ENCODE data around the gene TMEM229B. TPM values are rescaled to one million over a fixed set of nuclear protein-coding genes. Genes with fewer than 3 reads are reported as not detected.

The TMEM229B gene
- polyA plus RNA-seq (ENCODE audit: insufficient read length in 4 of 4): 1 to 10 TPM in 3 of 4 donors, under 1 TPM in 1; 0.68 to 3.3 (median 2.5) TPM

DNA sequence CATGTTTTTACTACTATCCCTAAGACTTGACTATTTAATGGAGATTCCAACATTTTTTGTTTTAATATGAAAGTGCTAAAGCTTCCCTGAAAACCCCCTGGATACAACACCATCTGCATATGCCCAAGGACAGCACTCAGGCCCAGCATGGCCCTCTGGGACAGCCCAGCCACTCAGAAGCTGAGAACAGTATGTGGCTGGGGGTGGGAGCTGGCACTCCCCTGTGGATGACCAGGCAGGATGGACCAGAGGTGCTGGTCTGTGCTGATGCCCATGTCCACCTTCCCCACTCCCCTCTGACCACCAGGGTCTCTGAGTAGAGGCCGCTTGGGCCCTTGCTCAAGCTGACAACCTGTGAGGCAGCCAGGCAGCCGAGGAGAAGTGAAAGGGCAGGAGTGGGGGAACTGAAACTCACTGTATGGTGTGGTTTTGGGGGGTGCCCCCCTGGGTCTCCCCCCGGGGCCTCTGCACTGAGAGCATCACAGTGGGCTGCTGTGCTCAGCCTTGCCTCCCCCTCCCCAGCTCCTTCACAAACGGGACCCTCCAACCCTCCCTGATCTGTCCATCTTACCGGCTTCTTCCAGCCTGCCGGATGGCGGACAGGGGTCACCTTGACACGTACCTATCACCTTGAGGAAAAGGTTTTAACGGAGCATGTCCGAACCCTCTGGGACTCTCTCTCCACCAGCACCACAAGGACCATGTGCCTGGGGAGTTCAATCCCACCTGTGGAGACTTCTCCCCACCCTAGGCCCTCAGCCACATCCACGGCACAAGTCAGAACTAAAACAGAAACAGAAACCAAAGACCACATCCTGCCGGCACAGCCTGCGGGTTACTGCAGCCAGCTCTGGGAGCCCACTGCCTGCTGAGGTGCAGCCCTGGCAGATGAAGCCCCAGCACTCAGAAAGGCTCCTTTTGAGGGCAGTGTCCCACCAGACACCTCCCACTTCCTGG, at the start of gene TMEM229B:
TSS of gene TMEM229B (minus strand) at position 785 of the 957 bp plus-strand sequence. CDS start 14,798 bp downstream, outside the sequence.
- no peak for DNase-seq (ENCODE audit: low read depth in 4 of 4, low spot score in 3 of 4)

- DNase-seq (ENCODE audit: low read depth in 4 of 4, low spot score in 3 of 4): no peak
Measured at GRCh38 chr14:67537736-67538135, 49.2 kb upstream of the TMEM229B start.

GRCh38 chr14:67536087-67536486, 47.6 kb upstream of the TMEM229B start:
- no peak for DNase-seq (ENCODE audit: low read depth in 4 of 4, low spot score in 3 of 4)

DNA sequence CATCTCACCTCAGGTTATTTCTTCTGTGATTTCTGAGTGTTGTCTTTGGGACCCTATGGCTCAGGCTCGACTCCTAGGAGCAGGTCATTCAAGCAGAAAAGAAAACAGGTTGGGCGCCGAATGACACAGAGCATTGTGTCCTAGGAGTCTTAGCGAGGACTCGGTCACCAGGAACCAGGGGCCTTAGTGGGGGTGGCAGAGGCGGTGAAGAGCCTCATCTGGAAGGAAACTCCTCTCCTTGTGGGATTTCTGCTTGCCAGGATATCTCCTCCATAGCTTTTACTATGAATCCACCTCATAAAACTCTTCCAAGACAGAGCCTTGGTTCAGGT, 45.2 kb upstream of the TMEM229B start:
- peak in 1 of 4 donors; percentile 18 for DNase-seq (ENCODE audit: low read depth in 4 of 4, low spot score in 3 of 4)

DNA sequence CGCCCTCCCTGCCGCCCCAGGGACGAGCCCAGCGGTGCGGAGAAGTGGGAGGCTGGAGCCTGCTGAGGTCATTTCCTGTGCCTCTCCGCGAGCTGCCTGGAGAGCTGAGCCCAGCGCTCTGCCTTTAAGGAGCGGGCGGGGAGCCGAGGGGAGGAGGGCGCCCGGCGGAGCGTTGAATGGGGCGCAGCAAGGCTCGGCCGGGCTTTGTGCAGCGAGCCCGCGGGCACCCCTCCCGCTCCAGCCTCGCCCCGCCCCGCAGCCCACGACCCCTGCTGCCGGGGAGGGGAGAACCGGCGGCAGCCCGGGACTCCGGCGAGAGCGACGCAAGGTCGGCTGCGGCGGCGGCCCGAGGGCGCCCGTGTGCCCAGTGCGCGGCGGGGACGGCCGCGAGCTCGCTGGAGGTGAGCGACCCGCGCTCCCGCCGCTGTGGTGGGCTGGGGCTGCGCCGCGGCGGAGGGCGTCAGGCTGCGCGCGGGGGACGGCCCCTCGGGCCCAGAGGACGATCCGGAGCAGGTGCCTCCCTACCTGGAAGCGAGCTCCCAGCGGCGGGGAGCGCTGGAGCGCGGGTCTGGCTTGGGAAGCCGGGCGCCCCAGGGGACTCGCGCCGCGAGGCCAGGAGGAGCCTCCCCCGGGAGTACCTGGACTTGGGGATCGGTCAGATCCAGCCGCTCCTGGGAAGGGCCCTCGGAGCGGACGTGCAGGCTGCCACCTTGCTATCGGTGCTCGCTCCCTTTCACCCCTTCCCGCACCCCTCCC, 44.7 kb upstream of the TMEM229B start, which contains the start of gene PLEKHH1:
TSS of gene PLEKHH1 (plus strand) at position 293 of the 756 bp plus-strand sequence. CDS start 8,578 bp downstream, outside the sequence.
- peak in 2 of 4 donors; percentile 48 to 62 for DNase-seq (ENCODE audit: low read depth in 4 of 4, low spot score in 3 of 4)

GRCh38 chr14:67532606-67532997, 44.1 kb upstream of the TMEM229B start:
- DNase-seq (ENCODE audit: low read depth in 4 of 4, low spot score in 3 of 4): no peak

DNA sequence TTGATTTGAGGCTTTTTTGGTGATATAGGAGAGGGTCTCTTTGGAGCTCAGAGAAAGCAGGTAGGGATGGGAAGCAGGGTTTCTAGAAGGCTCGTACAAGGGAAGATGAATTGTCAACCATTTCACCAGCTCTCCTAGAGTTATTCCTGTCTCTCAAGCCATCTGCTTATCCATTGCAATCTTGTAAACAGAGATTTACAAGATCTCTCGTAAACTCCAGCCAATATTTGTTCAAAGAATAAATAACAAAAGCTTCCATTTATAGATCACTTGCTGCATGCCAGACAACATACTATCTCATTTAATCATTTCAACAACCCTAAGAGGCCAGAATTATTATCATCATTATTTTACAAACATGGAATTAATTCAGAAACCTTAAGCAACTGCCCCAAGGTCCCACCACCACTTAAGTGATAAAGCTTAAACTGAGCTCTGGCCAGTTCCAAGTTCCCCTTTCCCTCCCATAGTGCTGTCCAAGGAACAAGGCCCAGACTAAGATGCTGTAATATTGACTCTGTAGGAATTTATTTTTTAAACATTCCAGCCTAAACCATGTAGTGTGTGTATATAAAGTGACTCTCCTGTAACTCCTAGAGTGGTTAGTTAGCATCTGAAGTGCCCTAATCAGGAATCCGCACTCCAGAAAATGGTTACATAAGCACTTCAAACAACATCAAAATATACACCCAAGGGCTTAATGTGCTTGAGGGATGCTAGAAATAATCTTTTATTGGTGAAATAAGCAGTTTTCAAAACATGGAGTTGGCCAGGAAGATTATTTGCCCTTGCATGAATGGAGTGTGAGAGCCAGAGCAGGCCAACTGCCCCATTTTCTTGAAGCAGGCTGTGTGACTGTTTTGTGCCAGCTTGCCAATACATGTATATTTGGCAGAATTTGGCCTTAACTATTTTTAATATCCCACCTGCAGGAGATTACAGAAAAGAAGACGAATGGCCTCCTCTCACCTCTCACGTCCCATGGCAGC, 41.7 kb upstream of the TMEM229B start:
- DNase-seq (ENCODE audit: low read depth in 4 of 4, low spot score in 3 of 4): no peak

- no peak for DNase-seq (ENCODE audit: low read depth in 4 of 4, low spot score in 3 of 4)
Measured at GRCh38 chr14:67528276-67528675, 39.8 kb upstream of the TMEM229B start.

- DNase-seq (ENCODE audit: low read depth in 4 of 4, low spot score in 3 of 4): no peak
Measured at GRCh38 chr14:67527756-67528155, 39.2 kb upstream of the TMEM229B start.

DNA sequence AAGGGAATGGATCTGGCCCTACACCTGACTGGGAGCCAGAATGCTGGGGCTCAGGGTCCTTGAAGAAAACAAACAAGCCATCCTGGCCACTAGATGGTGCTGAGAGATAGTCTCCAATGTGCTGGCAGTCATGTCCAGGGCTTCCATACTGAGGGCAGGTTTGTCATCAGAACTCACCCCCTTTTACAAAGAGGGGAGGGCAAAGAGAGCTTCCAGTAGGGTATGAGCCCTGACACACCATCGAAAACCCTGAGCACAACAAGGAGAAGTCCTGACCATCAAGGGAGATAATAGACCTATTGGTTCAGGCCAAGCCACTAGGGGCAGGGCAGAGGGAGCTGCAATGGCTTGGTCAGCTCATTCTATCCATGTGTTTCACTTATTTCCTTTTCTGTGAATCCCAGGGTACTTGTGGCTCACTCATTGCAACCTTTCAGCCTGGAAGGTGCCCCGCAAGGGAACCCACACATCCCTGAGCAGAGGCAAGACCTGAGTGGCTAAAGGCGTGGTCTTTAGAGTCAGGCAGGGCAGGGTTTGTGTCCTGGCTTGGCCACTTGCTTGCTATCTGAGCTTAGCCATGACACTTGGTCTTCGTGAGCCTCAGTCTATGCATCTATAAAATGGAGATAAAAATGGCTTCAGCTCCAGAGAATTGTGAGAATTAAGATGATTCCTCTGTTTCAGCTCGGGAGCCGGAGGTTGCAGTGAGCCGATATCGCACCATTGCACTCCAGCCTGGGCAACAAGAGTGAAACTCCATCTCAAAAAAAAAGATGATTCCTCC, 38.3 kb upstream of the TMEM229B start:
- DNase-seq (ENCODE audit: low read depth in 4 of 4, low spot score in 3 of 4): no peak

- DNase-seq (ENCODE audit: low read depth in 4 of 4, low spot score in 3 of 4): no peak
Measured at GRCh38 chr14:67526181-67526580, 37.7 kb upstream of the TMEM229B start.

DNA sequence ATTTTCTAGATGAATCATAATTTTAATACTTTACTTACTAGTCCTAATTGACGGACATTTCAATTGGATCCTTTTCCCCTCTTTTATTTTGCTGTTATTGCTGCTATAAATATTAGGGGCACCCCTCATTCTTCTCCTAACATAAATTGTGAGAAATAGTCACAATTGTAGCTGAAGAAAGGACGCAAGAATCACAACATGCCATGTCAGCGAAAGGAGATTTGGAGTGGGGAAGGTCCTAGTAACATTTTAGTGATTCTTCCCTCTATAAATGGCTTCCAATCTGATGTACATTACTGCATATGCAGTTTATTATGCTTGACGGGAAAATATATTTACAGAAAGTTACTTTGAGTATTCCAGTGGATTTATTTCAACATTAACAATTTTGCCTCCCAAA, 36.9 kb upstream of the TMEM229B start:
- DNase-seq (ENCODE audit: low read depth in 4 of 4, low spot score in 3 of 4): no peak

- DNase-seq (ENCODE audit: low read depth in 4 of 4, low spot score in 3 of 4): no peak
Measured at GRCh38 chr14:67524634-67524963, 36.1 kb upstream of the TMEM229B start.

GRCh38 chr14:67523764-67524633, 35.5 kb upstream of the TMEM229B start:
- no peak for DNase-seq (ENCODE audit: low read depth in 4 of 4, low spot score in 3 of 4)

DNA sequence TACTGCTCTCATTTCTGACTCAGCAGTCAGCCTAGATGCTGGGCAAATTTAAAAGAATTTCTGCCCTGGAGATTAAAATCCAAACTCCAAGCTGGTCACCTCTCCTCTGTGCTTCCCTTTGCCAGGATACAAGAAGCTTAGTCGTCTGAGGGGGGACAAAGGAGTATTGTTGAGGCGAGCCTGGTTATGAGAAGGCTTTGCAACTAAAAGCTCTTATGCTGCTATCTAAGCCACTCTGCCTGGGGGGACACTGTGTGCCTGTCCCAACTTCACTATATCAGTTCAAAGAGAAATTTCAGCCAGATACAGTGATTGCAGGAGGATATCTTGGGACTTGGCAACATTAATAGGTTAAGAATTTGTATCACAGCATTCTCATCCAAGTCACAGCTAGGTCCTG, 33.7 kb upstream of the TMEM229B start:
- DNase-seq (ENCODE audit: low read depth in 4 of 4, low spot score in 3 of 4): no peak

- DNase-seq (ENCODE audit: low read depth in 4 of 4, low spot score in 3 of 4): no peak
Measured at GRCh38 chr14:67520482-67520881, 32.0 kb upstream of the TMEM229B start.

DNA sequence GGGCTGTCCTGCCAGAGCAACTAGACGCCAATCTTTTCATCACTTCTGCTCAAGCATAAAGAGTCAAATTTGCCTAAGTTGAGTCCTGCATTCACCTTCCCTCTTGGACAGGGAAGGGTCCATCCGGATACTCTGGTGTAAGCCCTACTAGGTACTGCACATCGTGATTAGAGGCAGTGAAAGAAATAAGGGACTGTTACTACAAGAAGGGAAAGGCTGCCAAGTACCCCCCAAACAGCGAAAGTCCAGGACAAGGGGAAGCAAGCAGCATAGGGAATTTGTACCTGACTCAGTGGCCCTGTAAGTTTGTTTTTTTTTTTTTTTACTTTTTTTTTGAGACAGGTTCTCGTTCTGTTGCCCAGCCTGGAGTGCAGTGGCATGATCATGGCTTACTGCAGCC, 30.9 kb upstream of the TMEM229B start:
- no peak for DNase-seq (ENCODE audit: low read depth in 4 of 4, low spot score in 3 of 4)

DNA sequence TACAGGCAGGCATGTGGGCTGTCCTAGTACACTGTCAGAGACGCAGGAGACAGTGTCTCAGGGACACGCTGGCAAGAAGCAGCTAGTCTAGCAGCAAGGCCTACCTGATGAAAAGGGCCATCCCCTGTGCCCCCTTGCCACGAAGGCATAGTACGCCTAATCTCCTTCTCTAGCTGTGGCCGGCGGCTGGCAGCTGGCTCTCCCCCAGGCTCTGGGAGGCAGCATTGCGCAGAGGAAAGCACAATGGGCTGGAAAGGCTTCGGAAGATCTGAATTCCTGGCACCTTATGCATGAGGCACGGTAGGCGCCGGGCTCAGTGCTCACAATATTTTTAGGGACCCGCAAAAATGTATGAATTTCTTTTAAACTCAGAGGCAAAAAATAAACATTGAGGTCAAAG, 28.6 kb upstream of the TMEM229B start:
- DNase-seq (ENCODE audit: low read depth in 4 of 4, low spot score in 3 of 4): no peak

GRCh38 chr14:67516676-67517075, 28.2 kb upstream of the TMEM229B start:
- no peak for DNase-seq (ENCODE audit: low read depth in 4 of 4, low spot score in 3 of 4)
